A549 treated with Mapracorat at 1 μM for 4 hours (cell line): ENCODE data around the gene PAH. TPM values are rescaled to one million over a fixed set of nuclear protein-coding genes. Genes with fewer than 3 reads are reported as not detected.

Experiments
- total RNA-seq: library from RNA; stranded (reverse); fragments of 200-300 nt; extraction: Qiagen RNA extraction; gene quantifications from 5 replicates; pipeline ENCODE4 v1.2.3, GENCODE V29; 2022

The PAH gene
- total RNA-seq, result not detected in 5 replicates

DNA sequence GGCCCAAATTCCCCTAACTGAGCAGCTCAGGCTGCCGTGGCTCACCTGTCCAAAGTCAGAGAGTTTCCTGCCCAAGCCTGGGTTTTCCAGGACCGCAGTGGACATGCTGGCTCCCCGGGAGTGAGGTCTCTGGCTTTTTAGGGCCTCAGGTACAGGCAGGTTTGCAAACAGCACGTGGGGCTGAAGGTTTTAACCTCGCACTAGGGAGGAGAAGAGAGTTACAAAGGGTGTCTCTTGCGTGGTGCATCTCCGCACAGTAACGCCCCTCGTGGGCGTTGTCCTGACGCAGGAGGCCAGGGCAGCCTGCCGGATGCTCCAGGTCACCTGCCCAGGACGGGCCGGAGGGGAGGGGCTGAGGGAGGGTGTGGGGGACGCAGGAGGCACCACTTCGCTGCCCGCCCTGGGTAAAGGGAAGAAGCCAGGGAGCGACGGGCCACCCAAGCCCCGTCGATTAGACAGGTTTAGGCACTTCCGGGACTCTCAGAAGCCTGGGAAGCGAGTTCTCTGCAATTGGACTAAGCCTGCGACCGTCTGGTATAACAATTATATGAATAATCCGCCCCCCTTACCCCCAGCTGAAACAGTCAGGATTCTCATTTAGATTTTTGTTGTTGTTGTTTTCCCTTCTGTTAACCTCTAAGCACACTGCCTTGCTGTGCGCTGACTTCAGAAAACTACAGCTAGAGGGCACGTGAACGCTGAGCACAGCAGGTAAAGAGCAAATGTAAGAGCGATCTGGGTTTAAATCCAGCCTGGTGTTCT lies at the start of gene PAH:
Gene PAH (minus strand): TSS at position 219 of the 762 bp plus-strand sequence. CDS start 114 bp downstream, at position 105.

GRCh38 chr12:102957339-102958050 lies 40.5 kb upstream of the PAH start, which contains the start of gene ASCL1:
TSS of gene ASCL1 (plus strand) at chr12:102957674. CDS start at chr12:102958245, 571 bp downstream.

Other genes starting within 250 kb of the PAH start
- gene ASCL1, start 40.4 kb upstream of the PAH start, total RNA-seq, result 0.07 TPM in 1 of 5 replicates, not detected in the others